Kidney epithelial cell (primary cell): ENCODE results near the gene RARB. TPM values are rescaled to one million over a fixed set of nuclear protein-coding genes. Genes with fewer than 3 reads are reported as not detected.

Source experiments
- DNase-seq: peaks from one replicate; pipeline ENCODE4 v3.0.0-alpha.2; 2010; ENCODE audit warnings: low read depth
- H3K27me3 ChIP-seq: 2 replicates; pipeline ENCODE4 v1.6.0; 2011; ENCODE audit warnings: low read length; ENCODE audit not compliant: control insufficient read depth, insufficient read depth
- H3K36me3 ChIP-seq: 2 replicates; pipeline ENCODE4 v1.5.1; 2011; ENCODE audit warnings: low read length; ENCODE audit not compliant: control insufficient read depth, insufficient read depth
- H3K4me3 ChIP-seq: 2 replicates; pipeline ENCODE4 v1.5.1; 2011; ENCODE audit warnings: low read depth, mild to moderate bottlenecking, control low read depth, low read length
- CTCF ChIP-seq: IDR thresholded peaks from 2 replicates; pipeline ENCODE4 v1.5.1; 2011; ENCODE audit warnings: mild to moderate bottlenecking, moderate library complexity, low read length, control low read depth, inconsistent platforms; ENCODE audit not compliant: insufficient read depth, poor library complexity, severe bottlenecking
- total RNA-seq: library from RNA; depleted of rRNA; stranded (reverse); fragments of >200 nt; gene quantifications from 2 replicates; pipeline ENCODE4 v1.2.3, GENCODE V29; 2015

Gene RARB
- total RNA-seq, 1 donor from 2014 or later: 3.6 TPM

GRCh38 chr3:25433868-25434267, 5.8 kb downstream of the RARB start:
- no peak for DNase-seq
- Histone ChIP-seq H3K4me3 (no peak overlapping the region), H3K36me3 (no peaks in the 10 kb centered on the region), H3K27me3 (no peaks in the 10 kb centered on the region)
- TF ChIP-seq CTCF: no peak

DNA sequence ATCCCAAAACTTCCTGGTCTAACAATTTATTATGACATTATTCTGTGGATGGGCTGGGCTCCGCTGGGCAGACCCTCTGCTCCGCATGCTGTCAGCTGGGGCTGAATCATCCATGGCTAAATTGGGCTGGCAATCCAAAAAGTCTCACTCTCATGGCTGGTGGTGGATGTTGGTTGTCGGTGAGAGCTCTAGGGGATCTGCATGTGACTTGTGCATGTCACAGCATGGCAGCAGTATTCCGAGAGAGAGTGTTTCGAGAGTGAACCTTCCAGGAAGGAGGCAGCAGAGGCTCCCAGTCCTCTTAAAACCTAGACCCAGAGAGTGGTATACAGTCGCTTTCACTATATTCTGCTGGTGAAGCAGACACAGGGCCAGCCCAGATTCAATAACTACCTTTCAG, 9.9 kb downstream of the RARB start:
- TF ChIP-seq CTCF: no peak

GRCh38 chr3:25438791-25439555, 10.9 kb downstream of the RARB start:
- Histone ChIP-seq H3K4me3 (no peak overlapping the region), H3K36me3 (no peaks in the 10 kb centered on the region), H3K27me3 (no peaks in the 10 kb centered on the region)
- no peak for DNase-seq
- no peak for TF ChIP-seq CTCF

More for the DNA sequence above, 9.9 kb downstream of the RARB start:
- Histone ChIP-seq H3K4me3 (no peak overlapping the region), H3K36me3 (no peaks in the 10 kb centered on the region), H3K27me3 (no peaks in the 10 kb centered on the region)
- DNase-seq: no peak

DNA sequence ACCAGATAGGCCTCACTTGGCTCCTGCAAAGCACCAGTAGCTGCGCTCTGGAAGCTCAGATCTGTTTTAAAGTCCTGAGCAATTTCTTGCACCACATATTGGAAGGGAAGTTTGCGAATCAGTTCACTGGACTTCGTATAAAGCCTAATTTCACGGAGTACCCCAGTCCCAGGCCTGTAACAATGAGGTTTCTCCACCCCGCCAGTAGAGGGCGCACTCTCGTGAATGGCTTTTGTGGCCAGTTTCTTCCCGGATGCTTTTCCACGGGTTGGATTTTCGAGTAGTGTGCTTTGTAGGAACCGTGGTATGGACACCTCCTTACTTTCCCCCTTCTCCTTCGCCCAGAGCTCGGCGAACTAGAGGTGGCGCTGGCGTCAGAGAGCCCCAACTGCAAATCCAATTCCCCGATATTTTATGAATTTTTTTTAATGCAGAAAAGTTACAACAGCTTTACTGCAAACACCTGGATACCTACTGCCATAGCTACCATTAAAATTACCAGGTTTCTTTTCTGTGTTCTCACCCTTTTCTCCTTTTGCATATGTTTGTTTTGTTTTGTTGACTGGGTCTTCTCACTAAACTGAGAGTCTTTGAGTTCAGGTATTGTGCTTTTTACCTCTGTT, 13.3 kb downstream of the RARB start:
- no peaks in the 10 kb centered on the region for H3K36me3 ChIP-seq
- no peak for DNase-seq
- TF ChIP-seq CTCF: peak; percentile 68
- H3K27me3 ChIP-seq: no peaks in the 10 kb centered on the region
- no peak overlapping the region for H3K4me3 ChIP-seq

DNA sequence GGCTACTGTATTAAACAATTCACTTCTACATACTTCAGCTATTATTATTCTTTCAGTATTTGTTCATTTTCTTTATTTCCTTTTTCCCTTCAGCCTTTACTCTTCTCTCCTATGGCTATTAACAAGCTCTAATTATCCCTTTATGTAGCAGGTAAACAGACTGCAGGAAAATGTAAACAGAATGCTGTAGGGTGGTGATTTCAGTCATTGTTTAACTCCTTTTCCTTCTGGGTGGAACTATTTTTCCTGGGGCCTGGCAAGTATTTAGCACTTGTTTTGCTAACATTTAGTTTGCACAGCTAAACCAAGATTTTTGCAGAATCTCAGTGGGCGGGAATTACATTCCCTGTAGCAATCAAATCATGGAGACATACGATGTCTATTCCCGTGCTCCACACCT, 14.4 kb downstream of the RARB start:
- H3K36me3 ChIP-seq: no peaks in the 10 kb centered on the region
- H3K27me3 ChIP-seq: no peaks in the 10 kb centered on the region
- H3K4me3 ChIP-seq: no peak overlapping the region
- TF ChIP-seq CTCF: no peak
- no peak for DNase-seq
